Stimulated activated naive B cell treated with anti-CD40 and anti-IgM and Interleukin-4, amounts not matched to agents 10 μg/mL and 1 μg/mL and 100 μg/mL, for 72 hours (primary cell): ENCODE data around the gene NME1.
A peak's percentile ranks its signal among the peaks of the same experiment; 100 is the strongest.
"Not testable (repeated sequence)": the region's sequence is repeated elsewhere in the genome, so short reads cannot be mapped to it uniquely, and the experiment has no call there.

Experiments
- ATAC-seq, 2 donors: fragments of 150-1000 bp; cut with Tn5 transposase; replicated peaks; 2 replicates each; pipeline ENCODE4 v1.10.0; 2021; ENCODE audit warnings: moderate library complexity in 1 of 2
- DNase-seq: peaks from one replicate; pipeline ENCODE4 v3.0.0; 2021
- H3K27ac Mint-ChIP-seq: one replicate; pipeline ENCODE4 v1.8.0; 2022; ENCODE audit warnings: mild to moderate bottlenecking, mixed read lengths
- H3K27me3 Mint-ChIP-seq, 2 donors: one replicate each; pipeline ENCODE4 v1.8.0; 2022; ENCODE audit warnings: mixed read lengths in 2 of 2
- H3K36me3 Mint-ChIP-seq, 2 donors: one replicate each; pipeline ENCODE4 v1.8.0; 2022; ENCODE audit warnings: mixed read lengths in 2 of 2, mild to moderate bottlenecking in 1 of 2
- H3K4me1 Mint-ChIP-seq, 2 donors: one replicate each; pipeline ENCODE4 v1.8.0; 2022; ENCODE audit warnings: mixed read lengths in 2 of 2, mild to moderate bottlenecking in 1 of 2
- H3K4me3 Mint-ChIP-seq, 2 donors: one replicate each; pipeline ENCODE4 v1.8.0; 2022; ENCODE audit warnings: mild to moderate bottlenecking in 2 of 2, mixed read lengths in 2 of 2, moderate library complexity in 1 of 2
- H3K9me3 Mint-ChIP-seq, 2 donors: one replicate each; pipeline ENCODE4 v1.8.0; 2022; ENCODE audit warnings: mixed read lengths in 2 of 2, mild to moderate bottlenecking in 1 of 2

Gene NME1

GRCh38 chr17:51161541-51161940 lies 8.2 kb downstream of the NME1 start:
- Mint-ChIP-seq H3K36me3 (peaks cover 46 to 68% of the 10 kb centered on the region in 2 donors), H3K27me3 (no peaks in the 10 kb centered on the region), H3K4me3 (no peak overlapping the region), H3K9me3 (no peaks in the 10 kb centered on the region), H3K4me1 (peaks cover 13 to 19% of the 10 kb centered on the region in 2 donors), H3K27ac (no peak overlapping the region)
- DNase-seq (no peak), ATAC-seq (no peak)

- Mint-ChIP-seq H3K36me3 (peaks cover 53 to 70% of the 10 kb centered on the region in 2 donors), H3K27me3 (no peaks in the 10 kb centered on the region), H3K4me1 (peaks cover 27 to 36% of the 10 kb centered on the region in 2 donors), H3K27ac (peak overlapping the region; percentile 94), H3K4me3 (peak overlapping the region; percentile 87 to 89), H3K9me3 (no peaks in the 10 kb centered on the region)
- DNase-seq (no peak), ATAC-seq (no peak)
Measured at GRCh38 chr17:51164911-51165679, 11.7 kb downstream of the NME1 start.

DNA sequence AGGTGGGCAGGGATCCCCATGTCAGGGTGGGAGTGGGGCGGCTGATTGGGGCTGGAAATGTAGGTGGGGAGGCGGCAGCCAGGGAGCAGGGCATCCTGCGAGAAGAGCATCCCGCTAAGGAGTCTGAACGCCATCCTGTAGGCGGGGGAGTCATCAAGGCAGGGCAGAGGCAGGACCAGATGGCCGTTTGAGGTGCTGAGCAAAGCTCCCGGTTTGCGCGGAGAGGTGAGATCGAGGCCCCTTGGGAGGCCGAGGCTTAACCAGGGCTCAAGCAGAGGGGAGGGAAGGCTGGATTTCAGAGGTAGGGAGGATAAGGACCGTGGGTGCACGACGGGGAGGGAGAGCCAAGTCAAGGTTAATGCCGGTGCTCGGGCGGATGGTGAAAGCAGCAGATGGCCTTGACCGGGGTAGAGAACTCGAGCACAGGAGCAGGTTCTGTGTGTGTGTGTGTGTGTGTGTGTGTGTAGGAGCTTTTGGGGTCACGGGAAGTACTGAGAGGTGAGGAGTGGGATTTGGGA lies 12.4 kb downstream of the NME1 start:
- no peaks in the 10 kb centered on the region for H3K27me3 Mint-ChIP-seq
- no peaks in the 10 kb centered on the region for H3K9me3 Mint-ChIP-seq
- peak overlapping the region; percentile 94 for H3K27ac Mint-ChIP-seq
- peak overlapping the region; percentile 87 to 89 for H3K4me3 Mint-ChIP-seq
- DNase-seq (peak; percentile 5), ATAC-seq (peak; percentile 43 to 47)
- peaks cover 49 to 67% of the 10 kb centered on the region in 2 donors for H3K36me3 Mint-ChIP-seq
- peaks cover 27 to 36% of the 10 kb centered on the region in 2 donors for H3K4me1 Mint-ChIP-seq

DNA sequence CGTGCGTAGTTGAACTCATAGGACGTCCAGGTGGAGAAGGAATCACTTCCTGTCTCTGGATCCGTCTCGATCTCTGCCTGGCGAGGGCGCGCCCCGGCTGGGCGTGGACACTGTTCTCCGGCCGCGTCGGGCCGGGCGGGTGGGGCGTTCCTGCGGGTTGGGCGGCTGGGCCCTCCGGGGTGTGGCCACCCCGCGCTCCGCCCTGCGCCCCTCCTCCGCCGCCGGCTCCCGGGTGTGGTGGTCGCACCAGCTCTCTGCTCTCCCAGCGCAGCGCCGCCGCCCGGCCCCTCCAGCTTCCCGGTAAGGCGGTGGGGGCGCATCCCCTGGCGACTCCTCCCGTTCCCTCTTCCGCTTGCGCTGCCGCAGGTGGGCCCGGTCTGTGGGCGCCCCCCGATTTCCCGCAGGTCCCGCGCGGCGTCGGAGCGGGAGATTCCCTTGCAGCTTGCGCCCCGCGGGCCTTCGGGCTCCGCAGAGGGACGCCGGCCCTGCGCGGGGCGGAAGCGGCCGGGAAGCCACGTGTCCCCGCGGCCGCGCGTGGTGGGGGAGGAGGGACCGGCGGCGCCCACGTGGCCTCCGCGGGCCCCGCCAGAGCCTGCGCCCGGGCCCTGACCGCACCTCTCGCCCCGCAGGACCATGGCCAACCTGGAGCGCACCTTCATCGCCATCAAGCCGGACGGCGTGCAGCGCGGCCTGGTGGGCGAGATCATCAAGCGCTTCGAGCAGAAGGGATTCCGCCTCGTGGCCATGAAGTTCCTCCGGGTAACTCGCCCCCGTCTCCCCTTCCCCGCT lies 13.0 kb downstream of the NME1 start, which contains the start of gene NME2:
Gene NME2 (plus strand): TSS at position 214 of the 789 bp plus-strand sequence. CDS start 420 bp downstream, at position 634.
- peak; percentile 81 for DNase-seq
- H3K27ac Mint-ChIP-seq, result peak within 1 kb of the TSS; percentile 98
- H3K4me1 Mint-ChIP-seq, result peaks cover 27 to 36% of the 10 kb centered on the region in 2 donors
- no peaks in the 10 kb centered on the region for H3K9me3 Mint-ChIP-seq
- H3K4me3 Mint-ChIP-seq, result peak within 1 kb of the TSS; percentile 87 to 89
- peaks cover 48 to 67% of the 10 kb centered on the region in 2 donors for H3K36me3 Mint-ChIP-seq
- peak; percentile 86 to 92 for ATAC-seq
- H3K27me3 Mint-ChIP-seq, result no peaks in the 10 kb centered on the region

GRCh38 chr17:51166987-51167931 lies 13.9 kb downstream of the NME1 start:
- H3K27ac Mint-ChIP-seq, result peak overlapping the region; percentile 98
- peak; percentile 61 to 63 for ATAC-seq
- DNase-seq, result peak; percentile 65
- no peaks in the 10 kb centered on the region for H3K27me3 Mint-ChIP-seq
- peak overlapping the region; percentile 87 to 89 for H3K4me3 Mint-ChIP-seq
- no peaks in the 10 kb centered on the region for H3K9me3 Mint-ChIP-seq
- H3K36me3 Mint-ChIP-seq, result peaks cover 42 to 62% of the 10 kb centered on the region in 2 donors
- peaks cover 27 to 36% of the 10 kb centered on the region in 2 donors for H3K4me1 Mint-ChIP-seq

GRCh38 chr17:51169340-51169739 lies 16.0 kb downstream of the NME1 start:
- H3K4me1 Mint-ChIP-seq, result peaks cover 27 to 36% of the 10 kb centered on the region in 2 donors
- H3K36me3 Mint-ChIP-seq, result peaks cover 29 to 56% of the 10 kb centered on the region in 2 donors
- no peaks in the 10 kb centered on the region for H3K27me3 Mint-ChIP-seq
- no peak for ATAC-seq
- DNase-seq, result no peak
- H3K27ac Mint-ChIP-seq, result no peak overlapping the region
- H3K9me3 Mint-ChIP-seq, result no peaks in the 10 kb centered on the region
- peak overlapping the region in 1 of 2 donors; percentile 25 for H3K4me3 Mint-ChIP-seq

GRCh38 chr17:51170736-51171135 lies 17.4 kb downstream of the NME1 start:
- ATAC-seq, result no peak
- H3K27ac Mint-ChIP-seq, result peak overlapping the region; percentile 9
- no peaks in the 10 kb centered on the region for H3K9me3 Mint-ChIP-seq
- peaks cover 29 to 47% of the 10 kb centered on the region in 2 donors for H3K36me3 Mint-ChIP-seq
- H3K4me1 Mint-ChIP-seq, result peaks cover 18 to 26% of the 10 kb centered on the region in 2 donors
- no peak for DNase-seq
- no peak overlapping the region for H3K4me3 Mint-ChIP-seq
- H3K27me3 Mint-ChIP-seq, result no peaks in the 10 kb centered on the region

GRCh38 chr17:51172030-51172429 lies 18.7 kb downstream of the NME1 start:
- not testable (repeated sequence) for DNase-seq, ATAC-seq, H3K27me3 Mint-ChIP-seq, H3K9me3 Mint-ChIP-seq, H3K27ac Mint-ChIP-seq, H3K4me3 Mint-ChIP-seq
- Mint-ChIP-seq H3K36me3 (peaks cover 27 to 40% of the 10 kb centered on the region in 2 donors), H3K4me1 (peaks cover 14 to 21% of the 10 kb centered on the region in 2 donors)

DNA sequence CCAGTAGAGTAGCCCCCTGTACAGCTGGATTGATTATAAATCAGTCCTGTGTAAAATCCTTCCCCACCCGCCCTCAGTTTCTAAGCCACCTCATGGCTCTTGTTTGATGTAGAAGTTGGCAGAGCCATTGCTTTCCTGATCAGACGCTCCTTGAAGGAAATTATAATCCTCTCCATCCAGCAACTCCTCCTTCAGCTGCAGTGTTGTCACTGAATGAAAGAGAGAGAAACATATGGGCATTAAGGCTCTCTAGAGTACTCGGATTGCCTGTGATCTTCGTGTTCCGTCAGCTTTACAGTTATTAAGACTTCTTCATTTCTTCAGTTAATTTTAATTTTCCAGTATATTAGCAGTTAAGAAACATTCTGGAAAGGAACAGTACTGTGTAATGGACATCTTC lies 27.1 kb downstream of the NME1 start:
- no peak overlapping the region for H3K27ac Mint-ChIP-seq
- peaks cover 5 to 19% of the 10 kb centered on the region in 2 donors for H3K4me1 Mint-ChIP-seq
- no peaks in the 10 kb centered on the region for H3K27me3 Mint-ChIP-seq
- no peak for ATAC-seq
- DNase-seq, result no peak
- H3K36me3 Mint-ChIP-seq, result peaks cover 26% of the 10 kb centered on the region in 2 donors
- H3K9me3 Mint-ChIP-seq, result no peaks in the 10 kb centered on the region
- H3K4me3 Mint-ChIP-seq, result no peak overlapping the region

- Mint-ChIP-seq H3K27me3 (no peaks in the 10 kb centered on the region), H3K27ac (peak overlapping the region; percentile 7), H3K4me1 (peaks cover 5 to 19% of the 10 kb centered on the region in 2 donors), H3K36me3 (peaks cover 42 to 43% of the 10 kb centered on the region in 2 donors), H3K4me3 (no peak overlapping the region), H3K9me3 (no peaks in the 10 kb centered on the region)
- DNase-seq (no peak), ATAC-seq (no peak)
Measured at GRCh38 chr17:51184124-51184523, 30.8 kb downstream of the NME1 start.

GRCh38 chr17:51185763-51186332 lies 32.5 kb downstream of the NME1 start:
- Mint-ChIP-seq H3K36me3 (peaks cover 37 to 40% of the 10 kb centered on the region in 2 donors), H3K27ac (no peak overlapping the region), H3K4me3 (no peak overlapping the region), H3K27me3 (no peaks in the 10 kb centered on the region), H3K9me3 (no peaks in the 10 kb centered on the region), H3K4me1 (peaks cover 2 to 13% of the 10 kb centered on the region in 2 donors)
- DNase-seq (no peak), ATAC-seq (no peak)

- H3K27me3 Mint-ChIP-seq, result no peaks in the 10 kb centered on the region
- H3K27ac Mint-ChIP-seq, result no peak overlapping the region
- peaks cover 32 to 39% of the 10 kb centered on the region in 2 donors for H3K36me3 Mint-ChIP-seq
- peaks cover 2 to 13% of the 10 kb centered on the region in 2 donors for H3K4me1 Mint-ChIP-seq
- ATAC-seq, result no peak
- no peaks in the 10 kb centered on the region for H3K9me3 Mint-ChIP-seq
- DNase-seq, result no peak
- H3K4me3 Mint-ChIP-seq, result no peak overlapping the region
Measured at GRCh38 chr17:51188271-51188833, 35.0 kb downstream of the NME1 start.

- H3K36me3 Mint-ChIP-seq, result peaks cover 38 to 41% of the 10 kb centered on the region in 2 donors
- H3K4me3 Mint-ChIP-seq, result no peak overlapping the region
- ATAC-seq, result no peak
- no peak overlapping the region for H3K27ac Mint-ChIP-seq
- H3K4me1 Mint-ChIP-seq, result peaks cover 2 to 13% of the 10 kb centered on the region in 2 donors
- no peaks in the 10 kb centered on the region for H3K9me3 Mint-ChIP-seq
- H3K27me3 Mint-ChIP-seq, result no peaks in the 10 kb centered on the region
- no peak for DNase-seq
Measured at GRCh38 chr17:51189162-51189561, 35.8 kb downstream of the NME1 start.
